Keratinocyte (primary cell): ENCODE results near the gene CFAP299. TPM values are rescaled to one million over a fixed set of nuclear protein-coding genes. Genes with fewer than 3 reads are reported as not detected.
A peak's percentile ranks its signal among the peaks of the same experiment; 100 is the strongest.
"Not testable (repeated sequence)": the region's sequence is repeated elsewhere in the genome, so short reads cannot be mapped to it uniquely, and the experiment has no call there.

Experiments
- DNase-seq: peaks from one replicate; pipeline ENCODE4 v3.0.0-alpha.2; 2011; ENCODE audit warnings: low read depth, missing footprints, low spot score
- FAIRE-seq: peaks from 2 replicates; lab custom pipeline; 2011; peaks lifted over from hg19 to GRCh38; lab: Jason Lieb, UNC
- H2AFZ ChIP-seq: 2 replicates; pipeline ENCODE4 v1.6.0; 2012; ENCODE audit warnings: low read length, control low read depth, inconsistent platforms; ENCODE audit not compliant: control insufficient read depth
- H3K27ac ChIP-seq: 2 replicates; pipeline ENCODE4 v1.5.1; 2011; ENCODE audit warnings: low read length; ENCODE audit not compliant: control insufficient read depth, insufficient read depth
- H3K27me3 ChIP-seq: 3 replicates; pipeline ENCODE4 v1.6.0; 2011; ENCODE audit warnings: low read length; ENCODE audit not compliant: control insufficient read depth, insufficient read depth; ENCODE audit errors: extremely low read depth
- H3K36me3 ChIP-seq, 2 experiments: 2 replicates in 1 of 2; 3 replicates in 1 of 2; pipeline ENCODE4 v1.5.1; 2011; ENCODE audit warnings: low read length in 2 of 2, mild to moderate bottlenecking in 1 of 2; ENCODE audit not compliant: control insufficient read depth in 2 of 2, insufficient read depth in 2 of 2; ENCODE audit errors: extremely low read depth in 1 of 2
- H3K4me1 ChIP-seq: 3 replicates; pipeline ENCODE4 v1.5.1; 2011; ENCODE audit warnings: low read length; ENCODE audit not compliant: control insufficient read depth, insufficient read depth; ENCODE audit errors: extremely low read depth
- H3K4me2 ChIP-seq: 3 replicates; pipeline ENCODE4 v1.6.0; 2011; ENCODE audit warnings: low read depth, low read length; ENCODE audit not compliant: control insufficient read depth, insufficient read depth; ENCODE audit errors: extremely low read depth
- H3K4me3 ChIP-seq, 3 experiments: fragments of 200-600 bp in 1 of 3; sonication (generic) in 1 of 3; 2 replicates in 2 of 3; 3 replicates in 1 of 3; pipeline ENCODE4 v1.5.1; 2011 to 2016; ENCODE audit warnings: low read length in 3 of 3, mild to moderate bottlenecking in 3 of 3, control low read depth in 2 of 3, inconsistent platforms in 1 of 3, low read depth in 1 of 3, mixed read lengths in 1 of 3, mixed run types in 1 of 3, moderate library complexity in 1 of 3; ENCODE audit not compliant: control insufficient read depth in 2 of 3, insufficient read depth in 2 of 3; ENCODE audit errors: extremely low read depth in 1 of 3
- H3K79me2 ChIP-seq: 2 replicates; pipeline ENCODE4 v1.6.0; 2012; ENCODE audit warnings: low read length; ENCODE audit not compliant: control insufficient read depth, insufficient read depth
- H3K9ac ChIP-seq: 3 replicates; pipeline ENCODE4 v1.6.0; 2011; ENCODE audit warnings: low read length; ENCODE audit not compliant: control insufficient read depth, insufficient read depth; ENCODE audit errors: extremely low read depth
- H3K9me1 ChIP-seq: 3 replicates; pipeline ENCODE4 v1.6.0; 2011; ENCODE audit warnings: low read length; ENCODE audit not compliant: control insufficient read depth, insufficient read depth; ENCODE audit errors: extremely low read depth
- H3K9me3 ChIP-seq: 2 replicates; pipeline ENCODE4 v1.5.1; 2012; ENCODE audit warnings: low read depth, low read length; ENCODE audit not compliant: control insufficient read depth
- H4K20me1 ChIP-seq: 3 replicates; pipeline ENCODE4 v1.6.0; 2011; ENCODE audit warnings: low read length; ENCODE audit not compliant: control insufficient read depth, insufficient read depth; ENCODE audit errors: extremely low read depth
- CTCF ChIP-seq, 3 experiments: IDR thresholded peaks in 1 of 3; conservative IDR thresholded peaks in 1 of 3; optimal IDR thresholded peaks in 1 of 3; 2 replicates in 2 of 3; 3 replicates in 1 of 3; pipeline versions ENCODE3 to v1.5.1; 2011; ENCODE audit warnings: low read length in 3 of 3, mild to moderate bottlenecking in 3 of 3, moderate library complexity in 2 of 3, control low read depth in 1 of 3, inconsistent platforms in 1 of 3; ENCODE audit not compliant: insufficient read depth in 2 of 3; ENCODE audit errors: extremely low read depth in 1 of 3
- EZH2 ChIP-seq: IDR thresholded peaks from one replicate; pipeline ENCODE4 v1.6.1; 2012; ENCODE audit warnings: inconsistent platforms, mild to moderate bottlenecking, low read length, moderate library complexity
- dilution Hi-C: fragments of 300-500 bp; cut with MboI; formaldehyde crosslinking; loops from one replicate; pipeline ENCODE4 v1.7.0; 2020; ENCODE audit warnings: low sequenced_read_pairs; ENCODE audit not compliant: extremely low pct_ligation_motif_present
- polyA minus RNA-seq, 3 experiments: library from RNA; depleted of rRNA, polyadenylated mRNA; stranded (reverse); fragments of >200 nt; gene quantifications; 1 replicate in 1 of 3; 2 replicates in 1 of 3; 3 replicates in 1 of 3; pipeline ENCODE4 v1.2.3, GENCODE V29; 2011
- polyA plus RNA-seq, 5 experiments: library from polyadenylated mRNA; depleted of rRNA in 3 of 5; stranded (reverse) in 3 of 5; stranded (forward) in 1 of 5; unstranded in 1 of 5; fragments of >200 nt; gene quantifications; 1 replicate in 1 of 5; 2 replicates in 3 of 5; 3 replicates in 1 of 5; pipeline versions ENCODE4 v1.2.1 to v1.2.3, GENCODE V29; 2011 to 2012; ENCODE audit warnings: missing spikeins in 2 of 5, low read depth in 1 of 5, low replicate concordance in 1 of 5

The CFAP299 gene
- polyA plus RNA-seq (0.14 to 0.24 TPM in 2 of 3 replicates, not detected in the other), polyA minus RNA-seq (0.07 to 0.70 TPM in 2 of 3 replicates, not detected in the other)
- polyA plus RNA-seq (2011; ENCODE audit: low read depth) = not detected
- polyA plus RNA-seq (2011; cell fraction: cytosol; rRNA removed) = 0.30 TPM in 1 of 2 replicates, not detected in the other
- polyA plus RNA-seq (2011; cell fraction: nucleus; rRNA removed) = 0.41 and 0.84 TPM in 2 replicates
- polyA plus RNA-seq (2012; ENCODE audit: low replicate concordance) = not detected in 2 replicates
- not detected for polyA minus RNA-seq (2011; cell fraction: cytosol; rRNA and poly(A)+ RNA removed)
- polyA minus RNA-seq (2011; cell fraction: nucleus; rRNA and poly(A)+ RNA removed) = 1.4 TPM in 1 of 2 replicates, not detected in the other

- Histone ChIP-seq H3K36me3 (no peaks in the 10 kb centered on the region), H3K27ac (no peak within 1 kb of the TSS), H3K9me1 (no peaks in the 10 kb centered on the region), H3K27me3 (peaks cover 9% of the 10 kb centered on the region), H3K4me3 (peak within 1 kb of the TSS; percentile 47 to 79 (median 66)), H3K9ac (peak within 1 kb of the TSS; percentile 13), H3K79me2 (no peaks in the 10 kb centered on the region), H3K9me3 (no peaks in the 10 kb centered on the region), H2AFZ (peak within 1 kb of the TSS; percentile 96), H4K20me1 (no peaks in the 10 kb centered on the region), H3K4me2 (peak within 1 kb of the TSS; percentile 92), H3K4me1 (peaks cover 9% of the 10 kb centered on the region)
- dilution Hi-C loops = no loop called here
- TF ChIP-seq EZH2 = no peak
- peak in 1 of 3 experiments; percentile 44 for TF ChIP-seq CTCF (optimal IDR thresholded peaks at IDR 0.05 in 1 of 3, IDR thresholded peaks at IDR 0.05 in 1 of 3, conservative IDR thresholded peaks at IDR 0.05 in 1 of 3; ENCODE audit: extremely low read depth in 1 of 3, insufficient read depth in 2 of 3, low read length in 3 of 3)
- peak; percentile 93 for FAIRE-seq
- DNase-seq = no peak
Observed at GRCh38 chr4:80335554-80336358, at the start of gene CFAP299. Gene CFAP299, plus strand, starts transcription at chr4:80335730.

GRCh38 chr4:80286451-80286850 is 49.1 kb upstream of the CFAP299 start:
- Histone ChIP-seq H3K27me3 (no peaks in the 10 kb centered on the region), H3K4me3 (no peak overlapping the region), H2AFZ (no peak overlapping the region), H4K20me1 (no peaks in the 10 kb centered on the region), H3K4me1 (no peaks in the 10 kb centered on the region), H3K4me2 (no peak overlapping the region), H3K9me3 (no peaks in the 10 kb centered on the region), H3K79me2 (no peaks in the 10 kb centered on the region), H3K9ac (no peak overlapping the region), H3K9me1 (no peaks in the 10 kb centered on the region), H3K36me3 (no peaks in the 10 kb centered on the region), H3K27ac (no peak overlapping the region)
- no peak for FAIRE-seq
- TF ChIP-seq EZH2 = no peak
- TF ChIP-seq CTCF (optimal IDR thresholded peaks at IDR 0.05 in 1 of 3, IDR thresholded peaks at IDR 0.05 in 1 of 3, conservative IDR thresholded peaks at IDR 0.05 in 1 of 3; ENCODE audit: extremely low read depth in 1 of 3, insufficient read depth in 2 of 3, low read length in 3 of 3) = no peak
- dilution Hi-C loops = no loop called here
- no peak for DNase-seq

GRCh38 chr4:80290665-80291064 is 44.9 kb upstream of the CFAP299 start:
- H3K27ac ChIP-seq, DNase-seq, H3K9ac ChIP-seq, H3K79me2 ChIP-seq, H3K9me1 ChIP-seq, H4K20me1 ChIP-seq, dilution Hi-C loops, H3K9me3 ChIP-seq, H3K36me3 ChIP-seq, H3K4me1 ChIP-seq, H3K27me3 ChIP-seq, H3K4me3 ChIP-seq, H3K4me2 ChIP-seq, H2AFZ ChIP-seq, FAIRE-seq: not testable (repeated sequence)
